ENCODE data around the gene TMEM132D. TPM values are rescaled to one million over a fixed set of nuclear protein-coding genes. Genes with fewer than 3 reads are reported as not detected.

Gene TMEM132D
- total and polyA plus RNA-seq, 8 donors = 0.26 to 2.5 (median 0.88) TPM; not detected in 1

- no peak for ATAC-seq
- no peak for DNase-seq
- intact Hi-C loops (cut with DNase I) = no loop called here
Measured at GRCh38 chr12:129815846-129816245, 88.0 kb downstream of the TMEM132D start.

DNA sequence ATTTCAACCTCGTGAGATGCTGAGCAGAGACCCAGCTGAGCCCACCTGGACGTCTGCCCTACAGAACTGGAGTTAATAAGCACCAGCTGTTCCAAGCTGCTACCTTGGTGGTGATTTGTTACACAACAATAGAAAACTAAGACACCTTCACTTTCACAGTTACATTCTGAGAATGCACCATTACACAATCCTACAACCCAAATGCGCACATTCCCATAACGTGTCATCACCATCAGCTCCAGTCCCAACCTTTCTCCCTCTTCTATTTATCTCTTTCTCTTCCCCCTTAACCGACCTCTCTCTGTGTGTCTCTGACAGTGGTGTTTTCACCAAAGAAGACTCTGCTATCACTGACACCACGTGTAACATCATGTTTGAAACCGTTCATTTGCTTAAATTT lies 91.9 kb downstream of the TMEM132D start:
- H3K27ac ChIP-seq = no peak overlapping the region
- H3K4me1 ChIP-seq = no peaks in the 10 kb centered on the region
- H3K36me3 ChIP-seq = no peaks in the 10 kb centered on the region
- H3K4me3 ChIP-seq = no peak overlapping the region
- no peak for TF ChIP-seq CTCF (IDR thresholded peaks at IDR 0.05)
- no peaks in the 10 kb centered on the region for H3K27me3 ChIP-seq
- no peaks in the 10 kb centered on the region for H3K9me3 ChIP-seq
- intact Hi-C loops (cut with DNase I) = no loop called here
- DNase-seq (no peak), ATAC-seq (no peak)

More at GRCh38 chr12:129815846-129816245, 88.0 kb downstream of the TMEM132D start:
- H3K36me3 ChIP-seq = no peaks in the 10 kb centered on the region
- no peak overlapping the region for H3K27ac ChIP-seq
- H3K4me1 ChIP-seq = no peaks in the 10 kb centered on the region
- no peak overlapping the region for H3K4me3 ChIP-seq
- H3K27me3 ChIP-seq = no peaks in the 10 kb centered on the region
- H3K9me3 ChIP-seq = no peaks in the 10 kb centered on the region
- no peak for TF ChIP-seq CTCF (IDR thresholded peaks at IDR 0.05)

DNA sequence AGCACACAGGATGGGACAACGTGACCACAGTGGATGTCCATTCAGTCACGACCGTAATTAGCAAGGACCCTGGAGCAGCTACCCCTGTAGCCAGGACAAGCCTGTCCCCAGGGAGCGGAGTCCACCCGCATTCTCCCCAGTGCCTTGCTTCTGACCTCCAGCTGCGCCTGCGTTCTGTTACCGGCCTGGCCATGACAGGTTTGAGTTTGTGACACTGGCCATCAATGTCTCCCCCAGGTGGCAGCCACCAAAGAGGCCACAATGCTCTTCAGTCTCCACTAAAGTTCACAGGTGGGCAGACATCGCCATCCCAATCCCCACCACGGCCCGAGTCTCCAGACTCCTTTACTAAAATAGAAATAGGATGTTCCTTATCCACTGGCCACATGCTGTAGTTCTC lies 96.7 kb downstream of the TMEM132D start:
- H3K9me3 ChIP-seq = no peaks in the 10 kb centered on the region
- no peak overlapping the region for H3K27ac ChIP-seq
- DNase-seq (no peak), ATAC-seq (no peak)
- H3K36me3 ChIP-seq = no peaks in the 10 kb centered on the region
- no peak overlapping the region for H3K4me3 ChIP-seq
- TF ChIP-seq CTCF (IDR thresholded peaks at IDR 0.05) = no peak
- H3K4me1 ChIP-seq = no peaks in the 10 kb centered on the region
- intact Hi-C loops (cut with DNase I) = no loop called here
- no peaks in the 10 kb centered on the region for H3K27me3 ChIP-seq

DNA sequence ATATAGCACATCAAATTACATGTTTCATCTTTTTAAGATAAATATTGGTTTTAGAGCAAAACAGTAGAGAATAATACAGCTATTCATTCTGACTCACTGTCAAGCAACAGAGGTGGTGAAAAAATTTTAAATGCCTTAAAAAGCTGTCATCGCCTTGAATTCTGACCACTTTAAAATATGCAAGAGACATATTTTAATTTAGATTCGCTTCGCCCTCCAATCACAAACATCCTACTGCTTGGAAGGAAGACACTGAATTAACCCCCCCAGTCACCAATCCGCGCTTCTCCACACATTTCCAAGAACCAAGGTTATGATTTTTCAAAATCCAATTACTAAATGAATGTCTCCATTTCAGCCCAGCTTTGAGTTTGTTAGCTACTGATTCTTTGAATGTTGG lies 112.4 kb downstream of the TMEM132D start:
- Histone ChIP-seq H3K4me1 (no peaks in the 10 kb centered on the region), H3K36me3 (no peaks in the 10 kb centered on the region), H3K27me3 (no peaks in the 10 kb centered on the region), H3K9me3 (no peaks in the 10 kb centered on the region), H3K27ac (no peak overlapping the region), H3K4me3 (no peak overlapping the region)
- ATAC-seq = no peak
- no peak for TF ChIP-seq CTCF (IDR thresholded peaks at IDR 0.05)
- intact Hi-C loops (cut with DNase I) = no loop called here
- no peak for DNase-seq

DNA sequence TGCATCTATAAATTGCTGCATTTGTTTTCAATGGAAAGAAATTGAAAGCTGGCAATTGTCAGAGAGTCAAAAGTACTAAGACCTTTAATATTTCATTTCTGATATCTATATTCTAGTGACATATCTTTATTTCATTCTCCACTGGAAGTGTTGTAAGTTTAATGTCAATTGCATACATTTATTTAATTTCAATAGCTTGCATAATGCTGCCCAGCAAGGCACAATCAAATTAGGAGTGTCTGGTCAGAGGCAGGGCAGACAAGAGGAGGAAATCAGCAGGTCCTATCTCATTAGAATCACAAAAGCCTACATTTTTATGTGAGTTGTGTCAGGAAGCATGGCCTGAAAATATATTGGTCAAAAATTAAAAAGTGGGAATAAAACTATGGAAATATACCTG lies 112.9 kb downstream of the TMEM132D start:
- Histone ChIP-seq H3K36me3 (no peaks in the 10 kb centered on the region), H3K27me3 (no peaks in the 10 kb centered on the region), H3K4me3 (no peak overlapping the region), H3K4me1 (no peaks in the 10 kb centered on the region), H3K27ac (no peak overlapping the region), H3K9me3 (peaks cover 0 to 2% of the 10 kb centered on the region in 2 donors)
- TF ChIP-seq CTCF (IDR thresholded peaks at IDR 0.05) = no peak
- ATAC-seq (no peak), DNase-seq (no peak)
- intact Hi-C loops (cut with DNase I) = no loop called here
